K562 (cell line): ENCODE measurements around the gene ROR2. TPM values are rescaled to one million over a fixed set of nuclear protein-coding genes. Genes with fewer than 3 reads are reported as not detected.

ENCODE experiments used
- ATAC-seq: fragments of 200-7000 bp; cut with Tn5 transposase; 3 replicates; pipeline ENCODE4 v1.9.1; 2020; ENCODE audit warnings: moderate library complexity
- BruUV-seq: library from RNA; stranded (reverse); fragments of 400-500 nt; replicated peaks from 2 replicates; lab custom pipeline; 2021; lab: Mats Ljungman, UMichigan
- CTCF ChIA-PET: fragments of 300-600 bp; formaldehyde crosslinking; extraction: SDS; loops from one replicate; lab custom pipeline; 2021; ENCODE audit warnings: low intra/inter-chr PET ratio; lab: Yijun Ruan, JAX
- POLR2A ChIA-PET: fragments of 300-600, 350-650 bp; sonication (Branson Sonifier 250); formaldehyde crosslinking; extraction: SDS; loops from one replicate; lab custom pipeline; 2021; ENCODE audit warnings: antibody characterized with exemption, inconsistent platforms; lab: Yijun Ruan, JAX
- DNase-seq, 4 experiments: peaks; one replicate each; pipeline versions ENCODE4 v3.0.0 to v3.0.0-alpha.2; 2011 to 2018; ENCODE audit warnings: low spot score in 3 of 4, mixed read lengths in 3 of 4; ENCODE audit errors: extremely low read depth in 1 of 4
- FAIRE-seq: peaks from 2 replicates; lab custom pipeline; 2011; peaks lifted over from hg19 to GRCh38; lab: Jason Lieb, UNC
- H2AFZ ChIP-seq: 2 replicates; pipeline ENCODE4 v1.6.0; 2011; ENCODE audit warnings: low read depth, low read length, control low read depth, inconsistent platforms
- H3K27ac ChIP-seq: fragments of 200-600 bp; 3 replicates; pipeline ENCODE4 v1.8.0; 2011; ENCODE audit warnings: low read depth, mild to moderate bottlenecking, control low read depth, inconsistent platforms, low read length, moderate library complexity, mixed read lengths; ENCODE audit errors: extremely low read depth
- H3K27me3 ChIP-seq, 2 experiments: fragments of 300-600 bp in 1 of 2; 2 replicates in 1 of 2; 3 replicates in 1 of 2; pipeline versions ENCODE4 v1.6.0 to v1.8.0; 2011; ENCODE audit warnings: inconsistent platforms in 2 of 2, low read length in 2 of 2, mild to moderate bottlenecking in 1 of 2, mixed read lengths in 1 of 2, moderate library complexity in 1 of 2; ENCODE audit not compliant: control insufficient read depth in 2 of 2, insufficient read depth in 2 of 2
- H3K36me3 ChIP-seq: fragments of 300-600 bp; 3 replicates; pipeline ENCODE4 v1.8.0; 2011; ENCODE audit warnings: mild to moderate bottlenecking, low read length, inconsistent platforms; ENCODE audit not compliant: control insufficient read depth, insufficient read depth
- H3K4me1 ChIP-seq, 2 experiments: fragments of 200-600 bp in 1 of 2; replicated peaks in 1 of 2; 2 replicates in 1 of 2; 3 replicates in 1 of 2; pipeline versions ENCODE4 v1.5.1 to v1.8.0; 2011; ENCODE audit warnings: inconsistent platforms in 2 of 2, low read length in 2 of 2, mild to moderate bottlenecking in 1 of 2, mixed read lengths in 1 of 2, moderate library complexity in 1 of 2; ENCODE audit not compliant: control insufficient read depth in 2 of 2, insufficient read depth in 2 of 2
- H3K4me2 ChIP-seq: 2 replicates; pipeline ENCODE4 v1.6.1; 2011; ENCODE audit warnings: low read length, control low read depth, inconsistent platforms, mixed read lengths; ENCODE audit not compliant: insufficient read depth
- H3K4me3 ChIP-seq: fragments of 200-600 bp; sonication (generic), shearing (Covaris generic); 2 replicates; pipeline ENCODE4 v1.5.1; 2016; ENCODE audit warnings: control low read depth, inconsistent platforms
- H3K79me2 ChIP-seq: fragments of 200-600 bp; 3 replicates; pipeline ENCODE4 v1.8.0; 2011; ENCODE audit warnings: low read length, inconsistent platforms; ENCODE audit not compliant: control insufficient read depth, insufficient read depth
- H3K9ac ChIP-seq, 2 experiments: 2 replicates each; pipeline versions ENCODE4 v1.6.0 to v1.6.1; 2011; ENCODE audit warnings: low read depth in 2 of 2, low read length in 2 of 2, control low read depth in 1 of 2, inconsistent platforms in 1 of 2, mild to moderate bottlenecking in 1 of 2, mixed read lengths in 1 of 2; ENCODE audit not compliant: insufficient read depth in 1 of 2
- H3K9me1 ChIP-seq: one replicate; pipeline ENCODE4 v1.6.0; 2011; ENCODE audit warnings: inconsistent platforms, mild to moderate bottlenecking, low read length, moderate library complexity; ENCODE audit not compliant: control insufficient read depth, insufficient read depth
- H3K9me3 ChIP-seq: replicated peaks from 2 replicates; pipeline ENCODE4 v1.5.1; 2011; ENCODE audit warnings: low read depth, low read length, inconsistent platforms; ENCODE audit not compliant: control insufficient read depth, insufficient read depth
- H4K20me1 ChIP-seq: replicated peaks from 2 replicates; pipeline ENCODE4 v1.6.1; 2011; ENCODE audit warnings: low read length, inconsistent platforms, mixed read lengths; ENCODE audit not compliant: control insufficient read depth, insufficient read depth
- CAMTA2 ChIP-seq: fragments of 250-450 bp; sonication (Bioruptor Pico); conservative IDR thresholded peaks from 2 replicates; pipeline ENCODE4 v1.5.1; 2022
- KAT7 ChIP-seq: sonication (generic); formaldehyde crosslinking; IDR thresholded peaks from 2 replicates; pipeline ENCODE4 v1.8.0; 2022; ENCODE audit warnings: missing genetic modification reagents, mild to moderate bottlenecking, borderline replicate concordance
- OTX1 ChIP-seq: fragments of 450-650 bp; formaldehyde crosslinking; IDR thresholded peaks from 2 replicates; pipeline ENCODE4 v1.4.0; 2022; ENCODE audit warnings: mild to moderate bottlenecking
- RAD21 ChIP-seq, 2 experiments: fragments of 250-450 bp in 1 of 2; fragments of 450-650 bp in 1 of 2; sonication (Bioruptor Pico) in 1 of 2; formaldehyde crosslinking in 1 of 2; IDR thresholded peaks in 1 of 2; conservative IDR thresholded peaks in 1 of 2; 2 replicates each; pipeline versions ENCODE4 v1.4.0 to v1.8.0; 2020 to 2022; ENCODE audit warnings: mild to moderate bottlenecking in 2 of 2, moderate library complexity in 1 of 2
- SNIP1 ChIP-seq: fragments of 450-650 bp; IDR thresholded peaks from 2 replicates; pipeline ENCODE4 v1.7.1; 2017; ENCODE audit warnings: low read depth, mild to moderate bottlenecking
- TCF3 ChIP-seq: sonication (generic); formaldehyde crosslinking; IDR thresholded peaks from 2 replicates; pipeline ENCODE4 v1.4.0; 2020; ENCODE audit warnings: mild to moderate bottlenecking, missing genetic modification reagents
- TCF7 ChIP-seq: sonication (generic); IDR thresholded peaks from 2 replicates; pipeline ENCODE4 v1.6.1; 2016; ENCODE audit warnings: antibody characterized with exemption, borderline replicate concordance
- TSHZ1 ChIP-seq: fragments of 250-450 bp; sonication (Bioruptor Pico); IDR thresholded peaks from 2 replicates; pipeline ENCODE4 v1.4.0; 2020; ENCODE audit warnings: mild to moderate bottlenecking, moderate library complexity
- USF2 ChIP-seq: sonication (generic); formaldehyde crosslinking; IDR thresholded peaks from 2 replicates; pipeline ENCODE4 v1.5.0; 2020; ENCODE audit warnings: missing genetic modification reagents
- ZNF263 ChIP-seq: sonication (generic); formaldehyde crosslinking; IDR thresholded peaks from 2 replicates; pipeline ENCODE4 v1.8.0; 2022; ENCODE audit warnings: mild to moderate bottlenecking, missing genetic modification reagents, borderline replicate concordance
- ZNF354B ChIP-seq: fragments of 250-450 bp; sonication (Bioruptor Pico); IDR thresholded peaks from 2 replicates; pipeline ENCODE4 v1.4.0; 2020
- ZNF507 ChIP-seq: conservative IDR thresholded peaks from 2 replicates; pipeline ENCODE4 v1.6.1; 2017; ENCODE audit warnings: missing genetic modification characterization, missing compliant biosample characterization
- ZNF75A ChIP-seq: fragments of 450-650 bp; formaldehyde crosslinking; IDR thresholded peaks from 2 replicates; pipeline ENCODE4 v1.4.0; 2020; ENCODE audit warnings: mild to moderate bottlenecking
- WGBS: fragments of 100-300 bp; shearing (Covaris generic); methylation state at CpG from one replicate; pipeline ENCODE4 v1.1.6; 2016; ENCODE audit warnings: low coverage, mixed read lengths; ENCODE audit not compliant: insufficient coverage; ENCODE audit errors: missing lambda C conversion rate; 5-methylcytosine and 5-hydroxymethylcytosine counted together
- in situ Hi-C: fragments of 300-500 bp; cut with MboI; formaldehyde crosslinking; loops from 4 replicates; pipeline ENCODE4 v1.15.0; 2018; ENCODE audit warnings: inconsistent platforms, mixed read lengths
- intact Hi-C: fragments of 100-400 bp; cut with micrococcal nuclease; formaldehyde crosslinking; loops from 2 replicates; pipeline ENCODE4 v1.14.2; 2022
- polyA plus RNA-seq, 8 experiments: library from polyadenylated mRNA; depleted of rRNA in 4 of 8; stranded (reverse) in 5 of 8; unstranded in 3 of 8; fragments of >200 nt; fragmentation: Nextera tagmentation in 2 of 8; fragmentation: Illumina TruSeq in 1 of 8; extraction: Ambion mirVana in 2 of 8; extraction: Trizol in 1 of 8; gene quantifications; 2 replicates each; pipeline versions ENCODE4 v1.2.1 to v1.2.3, GENCODE V29; 2011 to 2014; ENCODE audit warnings: inconsistent platforms in 1 of 8, missing spikeins in 1 of 8
- total RNA-seq, 7 experiments: library from RNA; depleted of rRNA in 6 of 7; stranded (reverse); fragments of >200 nt in 6 of 7; fragmentation: Illumina TruSeq in 2 of 7; extraction: Trizol in 2 of 7; gene quantifications; 2 replicates each; pipeline versions ENCODE4 v1.2.1 to v1.2.3, GENCODE V29; 2011 to 2021; ENCODE audit warnings: low replicate concordance in 1 of 7

Gene ROR2
- total and polyA plus RNA-seq, 9 of the 15 experiments (the other 6 are each of a cell fraction or from before 2014, with no cell fraction given) = 5.6 to 33.8 (median 15.3) TPM

- 0% methylated on average over 1 of the region's 1 CpG for WGBS
- FAIRE-seq (no peak), DNase-seq (no peak), ATAC-seq (no peak)
- Histone ChIP-seq H3K27ac (no peak overlapping the region), H3K9ac (no peak overlapping the region), H2AFZ (no peak overlapping the region), H4K20me1 (no peaks in the 10 kb centered on the region), H3K4me3 (no peak overlapping the region), H3K4me2 (no peak overlapping the region), H3K4me1 (peaks cover 0 to 6% of the 10 kb centered on the region in 2 experiments; a peak in 2 of 5 replicates), H3K79me2 (no peaks in the 10 kb centered on the region), H3K9me1 (no peaks in the 10 kb centered on the region), H3K27me3 (peaks cover 4 to 6% of the 10 kb centered on the region in 2 experiments; a peak in 2 of 5 replicates), H3K36me3 (no peaks in the 10 kb centered on the region), H3K9me3 (no peaks in the 10 kb centered on the region)
- no TSS peak for BruUV-seq
- POLR2A ChIA-PET = no interaction called here
- in situ Hi-C loops (no loop called here), intact Hi-C loops (no loop called here)
- TF ChIP-seq SNIP1 (no peak), ZNF75A (CRISPR knock-in tag) (no peak)
- CTCF ChIA-PET = no interaction called here
These were observed 266.8 kb downstream of the ROR2 start for GRCh38 chr9:91683269-91683668.

GRCh38 chr9:91682806-91683205 is 267.2 kb downstream of the ROR2 start:
- 10% methylated on average over 6 of the region's 6 CpGs for WGBS
- TF ChIP-seq TCF3 (CRISPR knock-in tag) (no peak), TCF7 (no peak), ZNF263 (CRISPR knock-in tag) (no peak), ZNF354B (CRISPR knock-in tag) (no peak), TSHZ1 (CRISPR knock-in tag) (no peak), ZNF507 (tag) (no peak), RAD21 (CRISPR knock-in tag; conservative IDR thresholded peaks at IDR 0.05 in 1 of 2, IDR thresholded peaks at IDR 0.05 in 1 of 2) (no peak), CAMTA2 (CRISPR knock-in tag) (no peak), USF2 (no peak), OTX1 (CRISPR knock-in tag) (no peak), KAT7 (CRISPR knock-in tag) (no peak)

More at GRCh38 chr9:91682806-91683205, 267.2 kb downstream of the ROR2 start:
- CTCF ChIA-PET = no interaction called here
- no peak overlapping the region for H3K4me3 ChIP-seq
- H3K4me1 ChIP-seq = peaks cover 0 to 6% of the 10 kb centered on the region in 2 experiments; a peak in 2 of 5 replicates
- no peaks in the 10 kb centered on the region for H3K9me3 ChIP-seq
- no peaks in the 10 kb centered on the region for H3K9me1 ChIP-seq
- H3K4me2 ChIP-seq = no peak overlapping the region
- no peak for ATAC-seq
- intact Hi-C loops (no loop called here), in situ Hi-C loops (no loop called here)
- no peaks in the 10 kb centered on the region for H3K36me3 ChIP-seq
- BruUV-seq = no TSS peak
- no peak overlapping the region for H2AFZ ChIP-seq
- no peaks in the 10 kb centered on the region for H3K79me2 ChIP-seq
- POLR2A ChIA-PET = no interaction called here
- H3K27me3 ChIP-seq = peaks cover 4 to 6% of the 10 kb centered on the region in 2 experiments; a peak in 2 of 5 replicates
- no peaks in the 10 kb centered on the region for H4K20me1 ChIP-seq
- no peak for FAIRE-seq
- no peak overlapping the region for H3K9ac ChIP-seq
- no peak for DNase-seq
- H3K27ac ChIP-seq = no peak overlapping the region
